HG02798 (cell line): ENCODE results near the gene DAP.

Experiments used
- ATAC-seq: cut with Tn5 transposase; IDR thresholded peaks from one replicate; pipeline ENCODE4 v1.9.1; 2021; ENCODE audit warnings: mild to moderate bottlenecking; ENCODE audit not compliant: unreplicated experiment, poor library complexity

Gene DAP

GRCh38 chr5:10715605-10716290, 45.3 kb downstream of the DAP start:
- no peak for ATAC-seq

GRCh38 chr5:10712574-10713366, 48.3 kb downstream of the DAP start:
- peak; percentile 88 for ATAC-seq

GRCh38 chr5:10711562-10711961, 49.5 kb downstream of the DAP start:
- no peak for ATAC-seq

GRCh38 chr5:10710513-10711128, 50.4 kb downstream of the DAP start:
- ATAC-seq: no peak

GRCh38 chr5:10709933-10710332, 51.1 kb downstream of the DAP start:
- no peak for ATAC-seq

- no peak for ATAC-seq
These were observed 51.6 kb downstream of the DAP start for GRCh38 chr5:10709409-10709808.

- ATAC-seq: no peak
These were observed 52.7 kb downstream of the DAP start for GRCh38 chr5:10708189-10708944.

GRCh38 chr5:10707198-10708142, 53.6 kb downstream of the DAP start:
- ATAC-seq: no peak

GRCh38 chr5:10706326-10706725, 54.7 kb downstream of the DAP start:
- ATAC-seq: no peak

GRCh38 chr5:10705747-10706146, 55.3 kb downstream of the DAP start:
- ATAC-seq: no peak

- ATAC-seq: no peak
These were observed 55.9 kb downstream of the DAP start for GRCh38 chr5:10704949-10705621.

GRCh38 chr5:10703676-10704075, 57.4 kb downstream of the DAP start:
- ATAC-seq: no peak

GRCh38 chr5:10702911-10703491, 58.0 kb downstream of the DAP start:
- no peak for ATAC-seq

- no peak for ATAC-seq
These were observed 58.9 kb downstream of the DAP start for GRCh38 chr5:10702040-10702629.

GRCh38 chr5:10701567-10702039, 59.4 kb downstream of the DAP start:
- ATAC-seq: no peak

- no peak for ATAC-seq
These were observed 60.5 kb downstream of the DAP start for GRCh38 chr5:10700516-10700915.

- peak; percentile 73 for ATAC-seq
These were observed 61.0 kb downstream of the DAP start for GRCh38 chr5:10699987-10700386.

GRCh38 chr5:10699281-10699874, 61.7 kb downstream of the DAP start:
- peak; percentile 71 for ATAC-seq
